SH-SY5Y (cell line): Measurements from ENCODE around the gene TYMS.

Source experiments
- GATA2 ChIP-seq: IDR thresholded peaks from 2 replicates; pipeline ENCODE4 v1.6.1; 2011; ENCODE audit warnings: mild to moderate bottlenecking, low read depth, low read length
- GATA3 ChIP-seq: IDR thresholded peaks from 2 replicates; pipeline ENCODE4 v1.6.1; 2011; ENCODE audit warnings: low read depth, mild to moderate bottlenecking, low read length, moderate library complexity

- TF ChIP-seq GATA3 = no peak
- TF ChIP-seq GATA2 = no peak
These were observed 49.5 kb upstream of the TYMS start for GRCh38 chr18:607930-608329.
